Putamen (tissue), 1 donor: Measurements from ENCODE around the gene TGFBR2.
"Not testable (repeated sequence)": the region's sequence is repeated elsewhere in the genome, so short reads cannot be mapped to it uniquely, and the experiment has no call there.

Source experiments
- DNase-seq: peaks from one replicate; pipeline ENCODE4 v3.0.0-alpha.2; 2016; ENCODE audit warnings: low spot score

Gene TGFBR2

DNA sequence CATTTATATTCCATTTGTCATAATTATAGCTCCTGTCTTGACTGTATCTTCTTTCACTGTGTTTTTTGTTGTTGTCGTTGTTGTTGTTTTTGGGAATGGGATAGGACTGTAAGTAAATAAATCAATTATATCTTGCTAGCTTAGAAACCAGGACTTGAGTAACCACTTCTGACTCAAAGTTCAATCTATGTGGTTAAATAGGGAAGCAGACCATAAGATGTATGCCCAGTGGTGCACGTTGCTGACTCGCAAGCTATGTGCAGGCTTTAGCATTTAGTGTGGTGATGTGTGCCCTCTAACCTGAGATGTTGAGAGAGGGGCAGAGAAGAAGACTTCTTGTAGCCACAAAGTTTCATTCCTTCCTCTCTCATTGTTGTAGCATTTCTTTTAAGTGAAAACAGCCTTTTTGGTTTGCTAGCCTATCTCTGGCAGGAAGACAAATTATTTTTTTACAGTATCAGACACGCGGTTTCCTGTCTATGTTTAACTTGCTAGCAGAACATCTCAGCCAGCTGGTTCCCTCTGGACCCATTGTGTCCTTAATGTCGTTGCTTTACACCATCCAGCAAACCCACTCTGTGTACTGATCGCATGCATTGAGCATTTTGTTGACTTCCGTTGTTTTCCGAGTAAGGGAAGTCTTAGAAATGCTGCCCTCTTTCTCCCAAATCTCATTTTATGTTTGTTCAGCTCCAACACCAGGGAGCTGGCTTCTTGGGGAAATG is 52.1 kb downstream of the TGFBR2 start:
- DNase-seq, result no peak

DNA sequence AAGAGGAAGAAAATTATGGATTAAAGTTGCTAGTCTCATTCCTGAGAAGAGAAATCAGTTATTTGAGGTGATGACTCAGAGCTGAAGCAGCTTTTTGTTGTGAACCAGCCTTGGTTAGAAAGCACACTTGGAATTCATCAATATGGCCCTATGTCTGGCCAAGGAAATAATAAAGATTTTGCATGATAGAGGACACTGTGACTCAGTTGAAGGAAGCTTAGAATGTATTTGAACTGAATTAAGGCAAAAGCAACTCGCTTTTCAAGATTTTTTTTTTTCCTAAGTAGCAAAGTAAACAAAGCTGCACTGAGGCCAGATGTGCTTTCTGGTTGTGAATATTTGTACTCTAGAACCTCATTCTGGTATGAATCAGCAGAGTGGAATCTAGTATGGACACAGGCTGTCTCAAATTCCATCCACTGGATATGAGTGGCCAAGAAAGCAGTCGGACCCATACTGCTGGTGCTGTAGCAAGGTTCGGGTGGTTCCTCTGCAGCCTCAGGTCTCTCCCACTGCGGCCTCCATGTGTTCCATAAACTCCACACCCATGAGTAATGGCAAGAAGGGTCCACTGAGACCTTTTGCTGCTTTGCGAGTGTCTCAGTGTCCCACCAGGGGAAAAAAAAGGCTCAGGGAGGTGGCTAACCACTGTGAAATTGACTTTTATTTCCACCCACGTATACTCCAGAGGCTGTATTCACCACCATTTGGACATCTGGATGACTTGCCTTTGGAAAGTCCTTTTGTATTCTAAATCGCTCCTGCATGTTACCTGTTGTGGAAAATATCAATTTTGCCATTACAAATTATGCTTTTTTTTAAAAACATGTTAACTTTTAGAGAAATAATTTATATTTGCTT is 53.1 kb downstream of the TGFBR2 start:
- no peak for DNase-seq

DNA sequence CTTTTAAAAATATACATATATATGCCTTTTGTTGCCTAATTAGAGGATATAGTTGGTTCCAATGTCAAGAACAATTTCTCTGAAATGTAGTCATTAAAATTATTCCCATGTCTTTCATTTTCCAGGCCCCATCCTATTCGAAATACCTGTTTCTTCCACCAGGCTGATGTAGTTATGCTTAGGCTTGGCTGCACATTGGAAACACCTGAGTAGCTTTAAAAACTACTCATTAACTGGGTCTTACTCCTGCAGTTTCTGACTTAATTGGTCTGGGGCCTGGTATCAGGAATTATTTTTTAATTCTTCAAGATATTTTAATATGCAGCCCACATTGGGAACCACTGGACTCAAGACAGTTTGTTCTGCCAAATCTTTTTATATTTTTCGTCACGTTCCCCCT is 53.7 kb downstream of the TGFBR2 start:
- no peak for DNase-seq

DNA sequence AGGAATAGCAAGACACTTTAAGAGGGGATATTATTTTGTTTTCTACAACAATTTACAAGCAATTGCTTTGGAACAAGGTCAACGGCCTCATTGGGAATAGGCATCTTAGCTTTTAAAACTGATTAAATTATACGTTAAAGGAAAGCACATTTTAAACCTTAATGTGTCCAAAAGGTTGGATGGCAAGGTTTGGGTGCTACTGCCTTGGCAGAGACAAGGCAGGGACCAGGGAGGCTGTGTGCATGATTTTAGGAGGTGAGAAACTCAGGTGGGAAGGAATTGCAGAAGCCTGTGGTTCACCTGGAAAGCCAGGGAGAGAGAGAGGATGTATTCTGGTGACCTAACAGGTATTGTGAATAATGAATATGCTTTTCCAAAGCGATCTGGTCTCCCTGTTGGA is 54.3 kb downstream of the TGFBR2 start:
- no peak for DNase-seq

DNA sequence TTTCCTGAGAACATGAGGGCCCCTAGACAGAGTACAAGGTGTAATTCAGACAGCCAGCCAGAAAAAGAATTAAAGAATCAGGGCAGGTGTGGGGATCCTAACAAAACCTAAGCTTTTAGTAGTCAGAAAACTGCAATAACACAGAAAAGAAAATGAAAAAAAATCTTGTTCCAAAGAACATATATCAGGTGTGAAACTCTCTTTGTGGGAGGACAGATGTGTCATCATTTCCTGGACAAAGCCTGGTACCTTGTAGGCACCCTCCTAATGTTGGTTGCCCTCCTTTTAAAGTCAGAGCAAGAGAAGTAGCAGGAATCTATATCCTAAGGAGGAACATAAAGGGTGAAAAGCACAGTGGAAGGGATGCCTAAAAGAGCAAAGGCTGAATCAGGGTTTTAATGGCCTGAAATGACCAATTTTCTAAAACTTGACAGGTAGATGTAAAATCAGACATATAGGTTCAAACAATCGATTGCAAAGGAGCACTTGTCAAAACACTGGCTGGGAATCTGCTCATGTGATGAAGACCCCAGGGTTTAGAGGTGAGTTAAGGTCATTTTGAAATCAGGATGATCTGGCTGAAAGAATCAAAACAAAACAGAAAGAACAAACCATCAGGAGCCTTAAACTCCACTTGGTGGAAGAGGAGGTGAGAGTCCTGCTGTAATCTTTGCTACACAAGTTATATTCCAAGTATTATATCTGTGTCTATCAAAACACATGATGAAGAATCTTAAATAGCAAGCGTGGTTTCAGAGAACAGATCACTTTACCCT is 54.9 kb downstream of the TGFBR2 start:
- DNase-seq, result no peak

DNA sequence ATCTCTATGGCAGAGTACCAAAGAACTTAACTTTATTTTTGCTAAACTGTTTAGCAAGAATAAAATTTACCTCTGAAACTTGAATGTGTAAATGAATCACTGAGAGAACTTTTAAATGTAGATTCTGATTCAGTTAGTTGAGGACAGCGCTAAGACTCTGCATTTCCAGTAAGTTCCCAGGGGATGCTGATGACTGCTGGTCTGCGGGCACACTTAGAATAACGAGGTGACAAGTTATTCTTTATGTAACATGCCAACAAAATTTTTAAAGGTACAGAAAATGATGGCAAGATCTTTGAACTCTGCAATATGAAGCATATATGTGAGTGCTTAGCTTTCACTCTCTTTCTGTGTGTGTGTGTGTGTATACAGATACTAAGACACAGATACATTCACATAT is 56.4 kb downstream of the TGFBR2 start:
- no peak for DNase-seq

DNA sequence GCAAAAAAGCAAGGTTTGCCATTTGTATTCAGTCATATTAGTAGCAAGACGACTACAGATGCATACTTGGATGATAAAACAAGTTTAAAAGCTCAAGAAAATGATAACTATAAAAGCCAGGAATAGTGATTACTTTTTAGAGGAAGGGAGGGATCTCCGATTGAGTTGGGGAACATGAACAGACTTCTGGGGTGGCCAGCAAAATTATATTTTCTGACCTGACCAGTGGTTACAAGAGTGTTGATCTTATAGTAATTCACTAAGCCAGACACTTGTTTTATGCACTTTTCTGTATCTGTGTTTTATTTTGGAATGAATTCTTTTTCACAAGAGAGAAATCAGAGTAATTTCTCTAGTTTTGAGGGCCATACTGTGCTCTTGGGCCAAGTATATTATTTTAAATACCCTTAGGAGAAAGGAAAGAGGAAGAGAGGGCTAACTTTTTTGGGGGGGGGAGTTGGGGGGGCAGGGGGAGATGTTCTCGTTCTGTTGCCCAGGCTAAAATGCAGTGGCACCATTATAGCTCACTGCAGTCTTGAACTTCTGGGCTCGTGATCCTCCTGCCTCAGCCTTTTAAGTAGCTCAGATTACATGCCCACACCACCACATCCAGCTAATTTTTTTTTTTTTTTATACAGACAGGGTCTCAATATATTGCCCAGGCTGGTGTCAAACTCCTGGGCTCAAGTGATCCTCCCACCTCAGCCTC is 57.3 kb downstream of the TGFBR2 start:
- DNase-seq, result no peak

DNA sequence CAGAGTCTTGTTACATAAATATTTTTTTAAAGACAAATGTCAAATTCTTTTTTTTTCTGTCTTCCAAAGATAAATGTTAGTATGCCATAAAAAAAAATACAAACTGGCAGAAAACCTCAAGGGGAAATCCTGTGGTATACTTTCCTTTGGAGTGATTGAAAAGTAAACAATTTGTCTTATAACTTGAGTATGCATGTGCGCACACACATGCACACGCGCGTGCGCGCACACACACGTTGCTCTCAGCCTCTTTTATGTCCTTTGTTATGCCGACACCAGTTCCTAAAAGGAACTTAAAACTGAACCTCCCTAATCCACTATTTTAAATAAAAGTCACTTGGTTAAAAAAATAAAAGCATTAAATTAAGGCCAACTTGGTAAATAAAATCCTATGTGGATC is 58.1 kb downstream of the TGFBR2 start:
- no peak for DNase-seq

DNA sequence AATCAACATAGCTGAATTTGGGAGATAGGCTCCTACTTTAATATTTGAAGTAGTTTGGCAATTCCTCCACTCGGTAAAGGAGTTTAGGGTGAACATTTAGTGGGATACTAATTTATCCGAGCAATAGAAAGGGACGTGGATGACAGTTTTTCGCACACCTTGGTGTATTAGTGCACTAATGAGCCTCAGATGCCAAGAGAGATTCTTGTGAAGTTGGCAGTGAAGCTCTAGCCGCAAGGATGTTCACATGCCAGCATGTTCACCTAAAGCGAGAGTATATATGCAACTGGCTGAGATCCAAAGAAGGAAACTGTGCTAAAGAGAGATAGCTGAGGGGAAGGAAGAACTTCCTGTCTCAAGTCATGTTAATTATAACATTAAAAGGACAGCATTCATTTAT is 58.5 kb downstream of the TGFBR2 start:
- no peak for DNase-seq

DNA sequence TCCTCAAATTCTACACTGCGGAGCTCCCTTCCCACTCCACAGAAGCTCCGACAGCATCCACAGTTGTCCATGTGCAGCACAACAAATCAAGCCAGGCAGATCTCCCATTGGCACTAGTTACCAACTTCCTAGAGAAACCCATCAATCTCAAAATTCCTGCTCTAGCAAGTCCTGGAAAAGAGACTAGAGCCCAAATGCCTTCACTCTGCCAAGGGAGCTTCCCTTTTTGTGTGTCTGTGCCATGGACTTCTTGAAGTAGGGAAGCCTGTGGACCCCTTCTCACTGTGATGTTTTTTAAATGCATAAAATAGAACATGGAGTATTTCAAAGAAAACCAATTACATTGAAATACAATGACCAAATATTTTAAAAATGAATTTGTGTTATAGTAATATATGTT is 59.1 kb downstream of the TGFBR2 start:
- no peak for DNase-seq

DNA sequence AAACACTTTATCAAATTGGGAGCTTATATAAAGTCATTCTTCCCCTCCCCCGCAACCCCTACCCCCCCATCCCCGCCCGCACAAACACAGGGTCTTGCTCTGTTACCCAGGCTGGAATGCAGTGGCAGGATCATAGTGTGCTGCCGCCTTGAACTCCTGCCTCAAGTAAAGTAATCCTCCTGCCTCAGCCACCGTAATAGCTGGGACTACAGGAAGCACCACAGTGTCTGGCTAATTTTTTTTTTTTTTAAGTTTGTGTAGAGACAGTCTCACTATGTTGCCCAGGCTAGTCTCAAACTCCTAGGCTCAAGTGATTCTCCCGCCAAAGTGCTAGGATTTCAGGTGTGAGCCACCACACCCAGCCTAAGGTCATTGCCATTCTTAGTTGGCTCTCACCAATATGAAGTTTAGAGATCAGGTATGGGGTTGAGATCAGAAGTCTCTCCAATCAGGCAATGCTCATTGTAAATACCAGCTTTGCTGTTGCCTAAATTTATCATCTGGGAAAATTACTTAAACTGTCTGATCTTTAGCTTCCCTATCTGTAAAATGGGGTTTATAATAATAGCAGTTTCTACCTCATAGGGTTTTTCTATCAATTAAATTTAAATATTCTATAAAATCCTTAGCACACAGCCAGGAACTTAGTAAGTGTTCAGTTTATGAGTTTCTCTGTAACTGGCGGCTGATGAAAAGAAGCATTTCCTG is 60.3 kb downstream of the TGFBR2 start:
- DNase-seq, result no peak

DNA sequence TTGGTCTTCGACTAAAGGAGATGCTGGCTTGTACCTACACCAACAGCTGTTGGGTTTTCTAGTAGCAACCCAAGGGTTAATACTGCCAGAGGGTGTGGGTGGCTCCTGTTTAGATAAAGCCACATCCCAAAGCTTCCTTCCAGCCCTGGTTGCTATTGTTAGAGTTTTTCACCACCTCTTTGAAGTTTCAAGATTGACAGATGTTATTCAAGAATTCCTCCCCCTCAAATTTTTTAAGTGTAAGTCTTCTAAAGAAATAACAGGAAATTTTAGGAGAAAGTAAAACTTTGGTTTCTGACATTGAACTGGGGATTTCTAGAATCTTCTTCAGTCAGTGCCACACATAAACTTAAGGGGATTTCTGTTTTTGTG is 60.9 kb downstream of the TGFBR2 start:
- DNase-seq, result no peak

DNA sequence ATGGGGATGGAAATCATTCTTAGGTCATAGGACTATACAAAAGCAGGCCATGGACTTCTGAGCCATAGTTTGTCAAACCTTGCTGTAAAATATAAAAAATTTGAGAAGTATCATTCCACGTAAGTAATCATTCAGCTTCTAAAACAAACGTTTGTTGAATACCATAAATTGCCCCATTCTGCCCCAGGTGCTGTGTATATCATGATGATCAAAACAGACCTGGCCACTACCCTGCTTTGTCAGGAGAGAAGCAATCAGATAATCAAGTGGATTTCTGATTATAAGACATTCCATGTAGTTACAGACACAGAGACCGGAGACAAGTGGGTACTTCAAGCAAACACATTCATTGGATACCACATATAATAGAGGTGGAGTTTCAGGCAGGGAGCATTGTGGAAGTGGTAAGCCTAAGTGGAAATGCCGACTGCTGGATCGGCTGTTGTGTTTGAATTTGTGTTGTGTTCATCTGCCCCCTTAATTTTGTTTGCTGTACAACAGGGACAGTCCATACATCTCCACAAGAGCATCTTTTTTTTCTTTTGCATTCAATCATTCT is 61.7 kb downstream of the TGFBR2 start:
- DNase-seq, result no peak

DNA sequence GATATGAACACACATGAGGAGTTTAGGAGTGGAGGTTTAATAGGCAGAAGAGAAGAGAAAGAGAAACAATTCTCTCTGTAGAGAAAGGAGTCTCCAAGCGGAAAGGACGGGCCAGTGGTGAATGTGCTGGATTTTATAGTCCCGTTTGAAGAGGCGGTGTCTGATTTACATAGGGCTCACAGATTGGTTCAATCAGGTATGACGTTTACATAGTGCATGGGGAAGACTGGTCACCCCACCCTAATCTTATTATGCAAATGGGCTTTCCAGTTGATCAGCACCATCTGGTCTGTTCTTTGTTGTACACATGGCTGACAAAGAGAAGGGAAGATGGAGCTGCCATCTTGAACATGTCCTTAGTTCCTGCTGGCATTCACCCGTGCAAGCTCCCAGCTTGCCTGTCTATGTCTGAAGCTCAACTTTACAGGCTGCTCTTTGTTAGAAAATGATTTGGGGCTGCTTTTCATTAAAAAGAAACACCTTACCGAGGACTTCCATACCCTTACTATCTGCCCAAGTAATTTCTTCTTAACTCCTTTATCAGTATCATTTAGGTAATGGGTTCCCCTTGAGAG is 63.0 kb downstream of the TGFBR2 start:
- not testable (repeated sequence) for DNase-seq

DNA sequence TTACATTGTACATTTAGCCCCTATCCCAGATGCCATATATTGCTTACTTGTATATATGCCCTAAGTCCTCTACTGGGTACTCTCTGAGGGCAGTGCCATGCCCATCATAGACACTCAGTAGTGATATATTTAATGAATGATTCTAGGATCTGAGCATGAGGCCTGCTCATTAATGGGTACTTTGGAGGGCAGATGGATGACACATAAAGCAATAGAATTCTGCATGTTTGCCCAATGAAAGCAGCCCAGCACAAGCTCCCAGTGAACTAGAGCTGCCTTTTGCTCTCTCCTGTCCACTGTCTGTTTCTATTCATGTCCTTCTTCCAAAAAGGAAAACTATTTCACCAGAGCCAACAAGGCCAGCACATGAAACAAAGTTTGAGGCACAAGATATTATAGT is 63.9 kb downstream of the TGFBR2 start:
- no peak for DNase-seq

DNA sequence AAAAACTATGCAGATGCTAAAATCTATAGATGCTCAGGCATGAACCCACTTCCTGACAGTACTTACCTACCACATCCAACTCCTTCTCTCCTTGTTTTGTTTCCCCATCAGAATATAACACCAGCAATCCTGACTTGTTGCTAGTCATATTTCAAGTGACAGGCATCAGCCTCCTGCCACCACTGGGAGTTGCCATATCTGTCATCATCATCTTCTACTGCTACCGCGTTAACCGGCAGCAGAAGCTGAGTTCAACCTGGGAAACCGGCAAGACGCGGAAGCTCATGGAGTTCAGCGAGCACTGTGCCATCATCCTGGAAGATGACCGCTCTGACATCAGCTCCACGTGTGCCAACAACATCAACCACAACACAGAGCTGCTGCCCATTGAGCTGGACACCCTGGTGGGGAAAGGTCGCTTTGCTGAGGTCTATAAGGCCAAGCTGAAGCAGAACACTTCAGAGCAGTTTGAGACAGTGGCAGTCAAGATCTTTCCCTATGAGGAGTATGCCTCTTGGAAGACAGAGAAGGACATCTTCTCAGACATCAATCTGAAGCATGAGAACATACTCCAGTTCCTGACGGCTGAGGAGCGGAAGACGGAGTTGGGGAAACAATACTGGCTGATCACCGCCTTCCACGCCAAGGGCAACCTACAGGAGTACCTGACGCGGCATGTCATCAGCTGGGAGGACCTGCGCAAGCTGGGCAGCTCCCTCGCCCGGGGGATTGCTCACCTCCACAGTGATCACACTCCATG is 65.3 kb downstream of the TGFBR2 start:
- DNase-seq, result no peak

DNA sequence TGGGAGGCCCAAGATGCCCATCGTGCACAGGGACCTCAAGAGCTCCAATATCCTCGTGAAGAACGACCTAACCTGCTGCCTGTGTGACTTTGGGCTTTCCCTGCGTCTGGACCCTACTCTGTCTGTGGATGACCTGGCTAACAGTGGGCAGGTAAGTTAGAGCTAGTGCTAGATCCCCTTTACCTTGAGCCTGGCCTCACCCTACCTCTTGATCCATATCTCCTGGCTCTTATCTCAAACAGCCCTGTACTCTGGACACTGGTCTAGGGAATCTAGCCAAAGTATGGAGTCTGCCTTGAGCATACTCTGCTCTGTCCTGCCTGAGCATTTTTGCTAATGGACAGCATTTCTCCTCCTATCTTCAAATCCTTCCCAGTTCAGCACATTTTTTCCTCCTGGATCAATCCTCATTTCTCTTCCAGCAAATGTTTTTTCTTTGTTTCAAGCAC is 65.9 kb downstream of the TGFBR2 start:
- DNase-seq, result no peak

DNA sequence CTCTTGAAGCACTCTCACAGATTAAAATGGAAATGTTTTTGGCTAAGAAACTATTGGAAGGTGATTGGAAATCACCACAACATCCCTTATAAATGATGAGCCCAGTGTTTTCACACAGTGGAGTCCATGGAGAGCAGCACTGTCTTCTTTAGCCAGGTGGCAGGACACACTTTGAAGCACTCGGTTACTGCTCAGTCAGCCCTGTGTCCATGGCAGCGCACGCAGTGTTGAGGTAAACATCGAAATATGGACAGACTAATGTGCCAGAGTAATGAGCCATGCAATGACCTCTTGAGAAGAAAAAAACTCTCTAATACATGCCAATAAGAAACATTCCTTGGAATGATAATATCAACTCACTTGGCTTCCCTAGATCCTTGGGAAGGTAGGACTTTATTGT is 66.6 kb downstream of the TGFBR2 start:
- no peak for DNase-seq

DNA sequence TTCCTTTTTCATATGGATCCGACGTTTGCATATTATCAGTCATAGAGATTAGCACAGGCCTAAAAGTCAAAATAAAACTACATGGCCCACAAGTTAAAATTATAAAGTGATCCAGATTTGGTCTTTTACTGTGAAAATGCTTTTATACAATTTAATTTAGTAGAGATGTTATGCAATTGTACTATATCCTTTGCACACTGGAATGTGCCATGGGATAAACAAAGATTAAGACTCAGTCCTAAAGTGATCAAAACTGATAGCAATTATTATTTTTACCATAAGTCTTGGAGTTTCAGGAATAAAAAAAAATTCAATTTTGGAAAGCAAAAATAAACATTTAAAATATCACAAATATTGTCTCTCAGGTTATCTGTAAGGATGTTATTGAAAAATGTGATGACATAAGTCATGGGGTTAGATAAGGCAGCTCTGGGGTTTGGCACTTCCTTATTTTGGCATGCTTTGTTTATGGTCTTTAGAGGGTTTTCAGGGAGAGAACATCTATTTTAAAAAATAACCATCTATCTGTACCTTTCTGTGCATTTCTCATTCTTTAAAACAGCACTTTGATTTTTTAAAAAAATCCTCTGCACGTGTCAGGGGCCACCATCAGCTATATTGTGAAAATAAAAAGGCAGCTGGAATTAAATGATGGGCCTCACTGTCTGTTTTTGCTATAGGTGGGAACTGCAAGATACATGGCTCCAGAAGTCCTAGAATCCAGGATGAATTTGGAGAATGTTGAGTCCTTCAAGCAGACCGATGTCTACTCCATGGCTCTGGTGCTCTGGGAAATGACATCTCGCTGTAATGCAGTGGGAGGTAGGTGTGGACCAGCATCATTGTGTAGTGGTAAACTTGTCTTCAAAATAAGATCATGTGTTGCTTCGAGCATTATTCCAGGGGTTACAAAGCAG is 67.3 kb downstream of the TGFBR2 start:
- DNase-seq, result no peak
